Stimulated activated CD8-positive, alpha-beta memory T cell treated with anti-CD3 and anti-CD28 coated beads, Interleukin-4, amount 100 ng/mL, for 48 hours (primary cell): Measurements from ENCODE around the gene KRT2.

Experiments used
- DNase-seq: peaks from one replicate; pipeline ENCODE4 v3.0.0-alpha.2; 2020

Gene KRT2

GRCh38 chr12:52614381-52615207 is 37.4 kb downstream of the KRT2 start:
- no peak for DNase-seq

- peak; percentile 25 for DNase-seq
Measured at GRCh38 chr12:52613384-52614030, 38.5 kb downstream of the KRT2 start.

GRCh38 chr12:52612431-52613383 is 39.3 kb downstream of the KRT2 start:
- peak; percentile 19 for DNase-seq

GRCh38 chr12:52611080-52611468 is 40.9 kb downstream of the KRT2 start:
- peak; percentile 23 for DNase-seq

- peak; percentile 23 for DNase-seq
Measured at GRCh38 chr12:52608826-52609630, 43.0 kb downstream of the KRT2 start.

- peak; percentile 18 for DNase-seq
Measured at GRCh38 chr12:52608161-52608560, 43.9 kb downstream of the KRT2 start.

GRCh38 chr12:52607314-52607713 is 44.7 kb downstream of the KRT2 start:
- peak; percentile 9 for DNase-seq

- DNase-seq: peak; percentile 17
Measured at GRCh38 chr12:52606581-52607218, 45.3 kb downstream of the KRT2 start.

- no peak for DNase-seq
Measured at GRCh38 chr12:52606096-52606495, 45.9 kb downstream of the KRT2 start.

- no peak for DNase-seq
Measured at GRCh38 chr12:52605542-52605941, 46.5 kb downstream of the KRT2 start.

- peak; percentile 21 for DNase-seq
Measured at GRCh38 chr12:52604859-52605258, 47.2 kb downstream of the KRT2 start.

GRCh38 chr12:52603314-52603713 is 48.7 kb downstream of the KRT2 start:
- DNase-seq: peak; percentile 32

GRCh38 chr12:52602552-52602951 is 49.5 kb downstream of the KRT2 start:
- DNase-seq: peak; percentile 18

- peak; percentile 15 for DNase-seq
Measured at GRCh38 chr12:52601671-52602070, 50.3 kb downstream of the KRT2 start.

- peak; percentile 14 for DNase-seq
Measured at GRCh38 chr12:52600941-52601481, 51.0 kb downstream of the KRT2 start, which contains the start of gene KRT72. Gene KRT72, minus strand, starts transcription at chr12:52601463. Its CDS starts 11 bp downstream, at chr12:52601452.

- peak; percentile 2 for DNase-seq
Measured at GRCh38 chr12:52600475-52600874, 51.5 kb downstream of the KRT2 start.

GRCh38 chr12:52600071-52600470 is 51.9 kb downstream of the KRT2 start:
- DNase-seq: no peak

GRCh38 chr12:52598966-52599365 is 53.0 kb downstream of the KRT2 start:
- DNase-seq: peak; percentile 3
